ENCODE measurements around the gene TOX3. TPM values are rescaled to one million over a fixed set of nuclear protein-coding genes. Genes with fewer than 3 reads are reported as not detected.

The TOX3 gene
- total RNA-seq, 4 donors from 2014 or later, result 0.51 to 3.8 (median 1.9) TPM

- 63 to 87% methylated on average over 1 of the region's 1 CpG for WGBS, 2 donors
- no peak overlapping the region for H3K4me3 ChIP-seq (ENCODE audit: low read depth, poor library complexity, severe bottlenecking)
- TF ChIP-seq POLR2A (IDR thresholded peaks at IDR 0.05), result no peak
- TF ChIP-seq CTCF (IDR thresholded peaks at IDR 0.05), result no peak
- no peak for DNase-seq (ENCODE audit: low spot score in 2 of 2)
- intact Hi-C loops (cut with DNase I; ENCODE audit: low total_unique reads), result no loop called here
Measured at GRCh38 chr16:52533296-52533695, 13.6 kb downstream of the TOX3 start.

DNA sequence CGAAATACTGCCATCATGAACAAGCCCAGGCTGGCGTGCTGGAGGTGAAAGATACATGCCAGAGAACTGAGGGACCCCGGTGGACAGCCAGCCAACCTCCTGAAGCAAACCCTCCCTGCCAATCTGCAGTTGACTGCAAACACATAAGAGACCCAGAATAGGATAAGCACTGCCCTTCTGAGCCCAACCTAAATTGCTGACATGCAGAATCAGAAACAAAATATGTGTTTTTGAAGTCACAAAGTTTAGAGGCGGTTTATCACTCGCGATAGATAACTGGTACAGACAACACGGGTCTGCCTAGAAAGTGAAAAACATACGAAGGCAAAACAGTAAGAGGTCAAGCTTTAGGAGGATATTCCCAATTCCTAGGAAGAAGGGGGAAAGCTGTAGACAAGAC lies 14.6 kb downstream of the TOX3 start:
- no peak for DNase-seq (ENCODE audit: low spot score in 2 of 2)
- TF ChIP-seq CTCF (IDR thresholded peaks at IDR 0.05) (no peak), POLR2A (IDR thresholded peaks at IDR 0.05) (no peak)
- H3K4me3 ChIP-seq (ENCODE audit: low read depth, poor library complexity, severe bottlenecking), result no peak overlapping the region
- intact Hi-C loops (cut with DNase I; ENCODE audit: low total_unique reads), result no loop called here
- 86 to 89% methylated on average over 8 of the region's 8 CpGs for WGBS, 2 donors

DNA sequence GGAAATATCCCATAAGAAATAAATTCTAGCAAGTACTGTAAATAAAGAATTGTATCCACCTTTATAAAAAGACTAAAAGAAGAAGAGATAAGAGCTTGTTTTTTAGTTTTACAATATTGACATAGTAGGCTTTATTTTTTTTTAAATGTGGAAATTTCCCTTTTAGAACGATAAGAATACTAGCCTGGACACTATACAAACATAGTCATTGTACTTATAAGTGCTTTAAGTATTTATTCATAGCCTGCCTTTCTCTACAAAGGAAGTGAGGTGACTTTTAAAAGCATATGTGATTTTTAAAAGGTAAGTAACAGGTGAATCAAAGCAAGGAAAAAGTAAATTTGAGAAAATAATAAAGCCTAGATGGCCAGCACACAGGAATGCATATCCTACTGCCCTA lies 17.7 kb downstream of the TOX3 start:
- no peak for TF ChIP-seq CTCF (IDR thresholded peaks at IDR 0.05)
- TF ChIP-seq POLR2A (IDR thresholded peaks at IDR 0.05), result no peak
- intact Hi-C loops (cut with DNase I; ENCODE audit: low total_unique reads), result no loop called here
- WGBS, 2 donors, result 77 to 84% methylated on average over 1 of the region's 1 CpG
- no peak overlapping the region for H3K4me3 ChIP-seq (ENCODE audit: low read depth, poor library complexity, severe bottlenecking)
- DNase-seq (ENCODE audit: low spot score in 2 of 2), result no peak

- intact Hi-C loops (cut with DNase I; ENCODE audit: low total_unique reads), result no loop called here
- no peak for DNase-seq (ENCODE audit: low spot score in 2 of 2)
- no peak for TF ChIP-seq POLR2A (IDR thresholded peaks at IDR 0.05)
- TF ChIP-seq CTCF (IDR thresholded peaks at IDR 0.05), result no peak
- H3K4me3 ChIP-seq (ENCODE audit: low read depth, poor library complexity, severe bottlenecking), result no peak overlapping the region
- WGBS, 2 donors, result 90 to 95% methylated on average over 5 of the region's 5 CpGs
Measured at GRCh38 chr16:52528393-52529065, 18.4 kb downstream of the TOX3 start.

DNA sequence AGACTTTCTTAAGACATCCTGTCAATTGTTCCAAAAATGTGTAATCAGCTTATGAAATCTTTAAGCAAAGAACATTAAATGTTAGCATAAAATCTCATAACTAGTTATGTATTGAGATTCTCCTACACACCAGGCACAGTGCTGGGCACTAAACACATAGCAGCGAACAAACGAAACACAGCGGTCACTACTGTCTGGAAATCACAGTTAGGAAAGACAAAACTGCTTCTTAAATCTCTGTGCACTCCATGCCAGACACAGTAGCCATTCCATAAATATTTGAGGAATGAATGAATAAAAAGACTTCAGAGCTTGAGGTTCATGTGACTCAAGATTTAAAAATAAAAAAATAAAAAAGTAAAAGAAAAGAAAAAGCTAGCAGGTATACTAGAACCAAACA lies 20.1 kb downstream of the TOX3 start:
- TF ChIP-seq POLR2A (IDR thresholded peaks at IDR 0.05), result no peak
- no peak for TF ChIP-seq CTCF (IDR thresholded peaks at IDR 0.05)
- intact Hi-C loops (cut with DNase I; ENCODE audit: low total_unique reads), result no loop called here
- no peak overlapping the region for H3K4me3 ChIP-seq (ENCODE audit: low read depth, poor library complexity, severe bottlenecking)
- 85 to 94% methylated on average over 3 of the region's 3 CpGs for WGBS, 2 donors
- DNase-seq (ENCODE audit: low spot score in 2 of 2), result no peak

All from lower leg skin (tissue), 4 donors.